ENCODE measurements around the gene GFRA4.
"Not testable (repeated sequence)": the region's sequence is repeated elsewhere in the genome, so short reads cannot be mapped to it uniquely, and the experiment has no call there.

The GFRA4 gene

GRCh38 chr20:3652676-3653596 lies 10.3 kb downstream of the GFRA4 start:
- peak; percentile 44 for DNase-seq

GRCh38 chr20:3652221-3652620 lies 11.0 kb downstream of the GFRA4 start:
- DNase-seq: peak; percentile 44

GRCh38 chr20:3651204-3651962 lies 11.8 kb downstream of the GFRA4 start:
- DNase-seq: peak; percentile 57

- peak; percentile 51 for DNase-seq
Observed at GRCh38 chr20:3648951-3649350, 14.2 kb downstream of the GFRA4 start.

GRCh38 chr20:3647473-3647872 lies 15.7 kb downstream of the GFRA4 start:
- DNase-seq: no peak

GRCh38 chr20:3646651-3647050 lies 16.5 kb downstream of the GFRA4 start:
- DNase-seq: peak; percentile 60

- DNase-seq: no peak
Observed at GRCh38 chr20:3646067-3646440, 17.1 kb downstream of the GFRA4 start.

- no peak for DNase-seq
Observed at GRCh38 chr20:3645309-3646066, 17.7 kb downstream of the GFRA4 start.

GRCh38 chr20:3640259-3640658 lies 22.9 kb downstream of the GFRA4 start:
- DNase-seq: no peak

GRCh38 chr20:3635346-3635745 lies 27.9 kb downstream of the GFRA4 start:
- DNase-seq: no peak

GRCh38 chr20:3633913-3634478 lies 29.2 kb downstream of the GFRA4 start:
- no peak for DNase-seq

- no peak for DNase-seq
Observed at GRCh38 chr20:3632311-3633004, 30.7 kb downstream of the GFRA4 start.

GRCh38 chr20:3631534-3631933 lies 31.7 kb downstream of the GFRA4 start:
- DNase-seq: no peak

GRCh38 chr20:3630429-3630828 lies 32.8 kb downstream of the GFRA4 start:
- no peak for DNase-seq

GRCh38 chr20:3629893-3630292 lies 33.3 kb downstream of the GFRA4 start:
- DNase-seq: no peak

- DNase-seq: no peak
Observed at GRCh38 chr20:3628502-3629314, 34.5 kb downstream of the GFRA4 start.

GRCh38 chr20:3627476-3627875 lies 35.7 kb downstream of the GFRA4 start:
- DNase-seq: no peak

- DNase-seq: no peak
Observed at GRCh38 chr20:3622406-3622805, 40.8 kb downstream of the GFRA4 start.

- no peak for DNase-seq
Observed at GRCh38 chr20:3621111-3621510, 42.1 kb downstream of the GFRA4 start.

- DNase-seq: peak; percentile 81
Observed at GRCh38 chr20:3616250-3616649, 46.9 kb downstream of the GFRA4 start.

GRCh38 chr20:3615171-3615840 lies 47.9 kb downstream of the GFRA4 start:
- DNase-seq: not testable (repeated sequence)

Data from islet precursor cell (in vitro differentiated cells).